ENCODE data around the gene SGPP1.
"Not testable (repeated sequence)": the region's sequence is repeated elsewhere in the genome, so short reads cannot be mapped to it uniquely, and the experiment has no call there.

SGPP1 gene

DNA sequence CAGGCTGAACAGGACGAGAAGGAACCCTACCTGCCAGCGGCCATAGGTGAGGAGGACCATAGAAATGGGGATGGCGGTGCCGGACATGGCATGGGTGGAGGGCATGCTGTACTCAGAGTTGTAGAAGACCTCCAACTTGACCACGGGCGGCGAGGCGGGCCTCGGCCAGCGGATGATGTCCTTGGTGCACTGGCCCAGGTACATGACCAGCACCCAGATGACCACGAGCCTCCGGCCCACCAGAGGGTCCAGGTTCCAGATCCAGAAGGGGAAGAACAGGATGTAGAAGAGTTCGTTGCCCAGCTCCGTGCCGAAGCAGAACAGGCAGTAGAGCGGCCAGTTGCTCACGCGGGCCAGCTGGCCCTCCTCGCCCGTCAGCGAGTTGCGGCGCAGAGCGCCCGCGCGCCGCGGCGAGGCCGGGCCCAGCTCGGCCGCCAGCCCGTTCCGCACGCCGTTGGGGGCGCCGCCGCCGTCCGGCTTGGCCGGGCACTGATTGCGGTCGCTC lies 582 bp downstream of the SGPP1 start:
- H3K4me3 ChIP-seq (ENCODE audit: low read depth, low read length) = peak overlapping the region; percentile 74
- DNase-seq (ENCODE audit: low read depth) = no peak

DNA sequence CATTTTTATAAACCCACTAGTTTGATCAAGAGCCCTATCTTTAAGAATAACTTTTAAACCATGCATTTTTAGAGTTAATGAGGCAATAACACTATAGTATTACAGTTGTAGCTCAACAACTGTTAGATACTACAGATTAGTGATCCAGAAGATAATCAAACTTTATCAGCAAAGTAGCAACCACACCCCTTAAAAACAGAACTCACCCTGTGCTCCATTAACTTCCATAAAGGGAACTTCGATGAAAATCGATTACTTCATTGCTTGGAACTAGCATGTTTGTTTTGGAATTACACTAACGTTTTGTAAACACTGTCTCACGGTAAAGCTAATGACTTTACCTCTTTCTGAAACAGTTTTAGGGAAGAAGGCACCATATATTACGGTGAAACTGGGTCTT lies 1.4 kb downstream of the SGPP1 start:
- no peak for DNase-seq (ENCODE audit: low read depth)
- peak overlapping the region; percentile 74 for H3K4me3 ChIP-seq (ENCODE audit: low read depth, low read length)

DNA sequence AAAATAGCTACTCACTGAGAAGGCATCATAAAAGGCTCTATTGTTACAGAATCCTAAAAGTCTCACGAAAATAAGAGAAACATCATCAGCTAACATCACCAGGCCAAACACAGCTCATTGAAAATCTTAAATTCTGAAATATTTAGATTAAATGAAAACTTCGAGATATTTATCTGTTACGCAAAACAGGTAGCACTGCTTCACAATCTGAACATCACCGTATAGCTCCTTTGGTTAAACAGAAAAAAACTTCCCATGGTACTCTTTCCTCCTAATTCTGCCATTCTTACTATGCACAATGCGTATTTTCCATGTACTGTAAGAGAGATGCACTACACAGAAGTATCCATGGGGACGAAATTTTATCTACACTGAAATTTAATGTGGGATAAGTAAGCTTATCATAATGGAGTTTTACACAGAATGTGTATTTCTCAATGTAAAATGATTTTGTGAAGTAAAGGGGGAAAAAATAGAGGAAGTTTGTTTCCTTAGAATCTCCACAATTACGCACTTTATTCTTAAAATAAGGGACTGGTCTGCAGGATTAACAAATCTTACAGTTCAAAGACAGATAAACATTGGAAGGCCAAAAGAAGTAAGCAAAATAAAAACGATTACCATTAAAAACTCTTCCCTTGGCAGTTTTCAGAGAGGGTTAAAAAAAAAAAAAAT lies 1.9 kb downstream of the SGPP1 start:
- H3K4me3 ChIP-seq (ENCODE audit: low read depth, low read length) = peak overlapping the region; percentile 74
- no peak for DNase-seq (ENCODE audit: low read depth)

DNA sequence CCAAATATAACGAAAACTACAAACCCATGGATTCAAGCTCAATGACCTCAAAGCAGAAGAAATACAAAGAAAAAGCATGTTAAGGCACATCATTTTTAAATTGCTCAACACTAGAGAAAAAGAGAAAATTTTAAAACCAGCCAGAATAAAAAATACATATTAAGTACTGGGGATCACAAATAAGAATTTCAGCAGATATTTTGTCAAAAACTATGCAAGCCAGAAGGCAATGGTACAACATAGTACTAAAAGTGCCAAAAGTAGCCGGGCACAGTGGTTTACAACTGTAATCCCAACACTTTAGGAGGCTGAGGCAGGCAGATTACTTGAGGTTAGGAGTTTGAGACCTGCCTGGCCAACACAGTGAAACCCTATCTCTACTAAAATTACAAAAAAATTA lies 10.2 kb downstream of the SGPP1 start:
- H3K4me3 ChIP-seq (ENCODE audit: low read depth, low read length) = no peak overlapping the region
- no peak for DNase-seq (ENCODE audit: low read depth)

DNA sequence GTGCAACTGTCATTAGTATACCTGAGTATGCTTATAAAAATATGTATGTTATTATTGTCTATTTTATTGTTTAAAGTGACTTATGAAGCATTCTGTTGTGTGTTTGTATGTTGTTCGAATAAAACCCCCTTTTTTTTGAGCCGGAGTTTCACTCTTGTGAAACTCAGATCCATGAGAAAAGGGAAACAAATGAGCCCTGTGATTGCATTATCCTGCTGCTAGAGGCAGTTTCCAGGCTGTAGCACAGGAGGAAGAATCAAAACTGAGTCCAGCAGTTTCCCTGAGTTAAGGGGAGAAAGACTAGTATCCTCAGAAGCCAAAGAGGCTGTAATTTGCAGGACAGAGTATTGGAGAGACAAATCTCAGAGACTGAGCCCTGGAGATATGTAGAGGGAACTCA lies 12.5 kb downstream of the SGPP1 start:
- H3K4me3 ChIP-seq (ENCODE audit: low read depth, low read length) = no peak overlapping the region
- DNase-seq (ENCODE audit: low read depth) = no peak

DNA sequence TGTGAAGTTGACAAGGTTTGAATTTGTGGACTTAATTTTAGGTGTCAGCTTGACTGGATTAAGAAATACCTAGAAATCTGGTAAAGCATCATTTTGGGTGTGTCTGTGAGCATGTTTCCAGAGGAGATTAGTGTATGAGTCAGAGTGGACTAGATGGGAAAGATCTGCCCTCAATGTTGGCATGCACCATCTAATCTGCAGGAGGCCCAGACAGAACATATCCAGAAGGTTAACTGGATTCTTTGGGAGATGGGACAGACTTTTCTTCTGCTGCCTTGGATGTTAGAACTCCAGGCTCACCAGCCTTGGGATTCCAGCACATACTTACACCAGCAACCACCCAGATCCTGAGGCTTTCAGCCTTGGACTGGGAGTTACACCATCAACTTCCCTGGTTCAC lies 14.1 kb downstream of the SGPP1 start:
- H3K4me3 ChIP-seq (ENCODE audit: low read depth, low read length) = no peak overlapping the region
- peak; percentile 4 for DNase-seq (ENCODE audit: low read depth)

DNA sequence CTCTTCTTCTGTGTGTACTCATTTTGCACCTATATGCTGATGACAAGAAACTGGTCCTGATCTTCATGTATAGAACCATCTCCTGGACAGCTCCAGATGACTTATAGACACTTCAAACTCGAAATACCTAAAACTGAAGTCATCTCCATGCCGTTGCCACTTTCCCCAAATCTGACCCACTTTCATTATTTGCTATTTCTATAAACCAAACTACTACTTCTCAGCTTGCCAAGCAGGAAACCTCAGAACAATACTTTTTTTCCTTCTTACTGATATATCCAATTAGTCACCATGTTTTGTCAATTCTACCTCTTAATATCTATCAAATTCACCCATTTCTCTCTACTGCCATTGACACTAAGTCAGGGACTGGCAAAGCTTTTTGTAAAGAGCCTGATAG lies 14.8 kb downstream of the SGPP1 start:
- H3K4me3 ChIP-seq (ENCODE audit: low read depth, low read length) = no peak overlapping the region
- DNase-seq (ENCODE audit: low read depth) = no peak

DNA sequence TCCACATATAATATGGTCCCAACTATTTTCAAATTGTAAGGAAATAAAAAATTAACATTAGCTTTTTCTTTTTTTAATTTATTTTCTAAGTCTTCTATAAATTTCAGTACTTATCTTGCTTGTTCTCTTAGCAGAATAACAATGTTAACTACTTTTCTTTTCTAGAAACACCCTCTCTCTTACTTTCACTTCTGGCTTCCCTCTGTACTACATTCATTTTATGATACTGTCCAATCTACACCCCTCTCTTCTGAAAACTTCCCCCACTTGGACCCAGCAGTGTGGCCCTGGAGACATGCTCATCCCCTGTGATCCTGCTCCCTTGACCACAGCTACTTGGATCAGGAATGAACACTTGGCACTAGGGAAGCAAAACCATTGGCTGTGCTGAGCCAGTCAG lies 15.7 kb downstream of the SGPP1 start:
- no peak overlapping the region for H3K4me3 ChIP-seq (ENCODE audit: low read depth, low read length)
- no peak for DNase-seq (ENCODE audit: low read depth)

DNA sequence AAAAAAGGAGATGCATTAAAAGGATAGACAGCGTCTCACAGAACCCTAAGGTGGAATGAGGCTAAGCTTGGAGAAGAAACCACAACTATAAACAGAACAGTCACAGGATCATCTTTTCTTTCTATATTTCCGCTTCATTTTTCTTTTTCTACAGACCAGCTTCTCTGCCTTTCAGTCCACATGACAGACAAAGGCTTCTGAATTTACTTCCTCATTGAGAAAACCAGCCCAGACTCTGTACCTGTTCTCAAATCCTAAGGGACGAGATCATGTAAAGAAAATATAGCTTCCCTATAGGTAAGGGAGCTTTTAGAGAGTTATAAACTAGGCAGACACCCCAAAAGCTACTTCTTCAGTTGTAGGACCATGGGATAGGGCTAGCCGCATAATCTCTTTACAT lies 17.4 kb downstream of the SGPP1 start:
- H3K4me3 ChIP-seq (ENCODE audit: low read depth, low read length) = no peak overlapping the region
- DNase-seq (ENCODE audit: low read depth) = no peak

DNA sequence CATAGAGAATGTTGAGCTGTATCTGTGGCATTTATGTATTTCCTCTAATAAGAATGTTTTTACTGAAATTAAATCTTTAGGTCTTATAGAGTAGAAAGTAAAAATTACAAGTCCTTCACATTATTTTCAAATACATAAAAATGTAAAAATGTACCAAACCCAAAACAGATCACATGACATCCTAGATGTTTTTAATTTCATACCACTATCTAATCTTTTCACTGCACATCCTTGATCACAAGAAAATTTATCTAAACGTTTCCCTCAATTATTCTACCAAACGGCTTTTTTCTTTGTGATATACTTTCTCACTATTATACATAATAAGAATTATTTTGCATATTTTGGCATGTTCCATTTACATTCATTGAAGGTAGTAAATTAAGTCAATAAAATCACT lies 18.3 kb downstream of the SGPP1 start:
- DNase-seq (ENCODE audit: low read depth) = no peak
- H3K4me3 ChIP-seq (ENCODE audit: low read depth, low read length) = no peak overlapping the region

DNA sequence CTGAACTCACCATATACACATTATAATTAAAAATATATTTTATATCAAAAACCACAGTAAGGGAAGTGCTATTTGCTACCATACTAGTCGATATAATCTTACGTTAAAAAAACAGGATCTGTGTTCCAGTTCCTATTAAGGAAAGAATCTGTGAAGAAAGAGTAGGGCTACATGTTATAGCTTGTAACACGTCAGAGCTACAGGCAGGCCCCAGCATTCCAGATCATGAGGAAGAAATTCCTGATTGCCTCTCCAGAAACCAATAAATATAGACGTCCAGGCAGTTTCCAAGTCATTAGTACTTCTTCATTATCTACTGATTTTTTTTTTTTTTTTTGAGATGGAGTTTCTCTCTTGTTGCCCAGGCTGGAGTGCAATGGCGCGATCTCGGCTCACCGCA lies 20.6 kb downstream of the SGPP1 start:
- no peak for DNase-seq (ENCODE audit: low read depth)
- H3K4me3 ChIP-seq (ENCODE audit: low read depth, low read length) = no peak overlapping the region

DNA sequence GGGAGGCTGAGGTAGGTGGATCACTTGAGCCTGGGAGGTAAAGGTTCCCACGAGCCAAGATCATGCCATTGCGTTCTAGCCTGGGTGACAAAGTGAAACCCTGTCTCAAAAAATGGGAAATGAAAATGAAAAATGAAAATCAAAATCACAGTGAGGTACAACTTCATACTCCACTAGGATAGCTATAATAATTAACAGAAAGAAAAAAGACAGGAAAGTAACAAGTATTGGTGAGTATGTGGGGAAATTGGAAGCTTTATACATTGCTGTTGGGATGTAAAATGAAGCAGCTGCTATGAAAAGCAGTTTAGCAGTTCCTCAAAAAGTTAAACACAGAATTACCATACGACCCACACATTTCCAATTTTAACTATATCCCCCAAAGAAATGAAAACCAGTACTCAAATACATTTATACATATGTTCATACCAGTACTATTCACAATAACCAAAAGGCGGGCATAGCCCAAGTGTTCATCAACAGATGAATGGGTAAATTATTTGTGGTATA lies 22.2 kb downstream of the SGPP1 start:
- DNase-seq (ENCODE audit: low read depth) = no peak
- no peak overlapping the region for H3K4me3 ChIP-seq (ENCODE audit: low read depth, low read length)

DNA sequence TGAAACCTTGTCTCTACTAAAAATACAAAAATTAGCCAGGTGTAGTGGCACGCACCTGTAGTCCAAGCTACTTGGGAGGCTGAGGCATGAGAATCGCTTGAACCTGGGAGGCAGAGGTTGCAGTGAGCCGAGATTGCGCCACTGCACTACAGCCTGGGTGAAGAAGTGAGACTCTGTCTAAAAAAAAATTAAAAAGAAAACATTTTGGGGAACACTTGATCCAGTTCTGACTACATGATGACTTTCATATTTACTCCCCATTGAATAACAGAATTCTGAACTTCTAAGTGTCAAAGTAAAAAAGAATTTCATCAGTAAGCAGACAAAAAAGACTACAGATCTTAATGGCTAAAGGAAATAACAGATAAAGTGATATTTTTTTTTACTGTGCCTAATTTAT lies 25.3 kb downstream of the SGPP1 start:
- H3K4me3 ChIP-seq (ENCODE audit: low read depth, low read length); DNase-seq (ENCODE audit: low read depth): not testable (repeated sequence)

DNA sequence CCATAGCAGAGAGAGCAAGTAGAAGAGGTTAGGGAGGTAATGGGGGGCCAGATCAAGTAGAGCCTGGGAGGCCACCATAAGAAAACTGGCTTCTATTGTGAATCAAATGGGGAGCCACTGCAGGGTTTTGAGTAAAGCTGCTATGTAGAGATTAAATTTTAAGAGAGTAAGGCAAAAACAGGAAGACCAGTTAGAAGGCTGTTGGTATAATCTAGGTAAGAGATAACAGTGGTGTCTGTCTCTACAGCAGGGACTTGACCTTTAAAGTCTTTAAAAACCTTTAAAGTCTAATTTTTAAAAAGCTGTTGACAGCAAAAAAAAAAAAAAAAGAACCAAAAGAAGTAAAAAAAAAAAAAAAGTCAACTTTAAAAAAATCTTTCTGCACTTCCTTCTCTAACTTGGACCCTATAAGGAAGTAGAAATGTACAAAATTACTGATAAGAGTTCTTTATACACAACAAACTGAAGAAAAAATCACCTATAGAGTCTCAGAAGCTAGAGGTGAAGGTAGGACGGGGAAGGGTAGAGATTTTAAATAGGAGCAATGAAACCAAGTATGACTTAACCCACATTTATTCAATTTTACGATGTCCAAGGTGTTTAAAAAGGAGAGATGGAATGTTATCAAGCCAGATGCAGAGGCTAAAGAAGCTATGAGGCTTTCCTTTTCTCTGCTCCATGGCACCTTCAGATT lies 26.1 kb downstream of the SGPP1 start:
- no peak overlapping the region for H3K4me3 ChIP-seq (ENCODE audit: low read depth, low read length)
- DNase-seq (ENCODE audit: low read depth) = no peak

DNA sequence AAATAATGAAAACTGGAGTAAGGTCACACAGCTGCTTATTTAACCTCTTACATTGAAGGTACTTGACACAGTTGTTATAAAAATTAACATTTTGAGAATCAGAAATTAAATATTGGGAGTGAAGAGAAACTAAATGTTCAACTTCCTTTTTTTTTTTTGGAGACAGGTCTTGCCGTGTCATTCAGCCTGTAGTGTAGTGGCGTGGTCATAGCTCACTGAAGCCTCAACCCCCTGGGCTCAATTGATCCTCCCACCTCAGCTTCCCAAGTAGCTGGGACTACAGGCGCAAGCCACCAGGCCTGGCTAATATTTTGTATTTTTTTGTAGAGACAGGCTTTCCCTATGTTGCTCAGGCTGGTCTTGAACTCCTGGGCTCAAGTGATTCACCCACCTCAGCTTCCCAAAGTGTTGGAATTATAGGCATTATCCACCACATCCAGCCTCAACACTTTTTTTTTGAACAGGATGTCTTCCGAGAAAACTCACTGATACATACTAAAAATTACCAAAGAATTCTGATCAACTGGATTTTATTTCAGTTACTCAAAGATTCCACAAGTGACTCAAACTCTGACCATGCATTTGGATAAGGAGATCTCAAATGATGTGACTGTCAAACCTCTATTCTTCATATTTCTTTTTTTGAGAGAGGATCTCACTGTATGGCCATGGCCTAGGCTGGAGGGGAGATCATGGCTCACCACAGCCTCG lies 35.4 kb downstream of the SGPP1 start:
- DNase-seq (ENCODE audit: low read depth) = no peak

DNA sequence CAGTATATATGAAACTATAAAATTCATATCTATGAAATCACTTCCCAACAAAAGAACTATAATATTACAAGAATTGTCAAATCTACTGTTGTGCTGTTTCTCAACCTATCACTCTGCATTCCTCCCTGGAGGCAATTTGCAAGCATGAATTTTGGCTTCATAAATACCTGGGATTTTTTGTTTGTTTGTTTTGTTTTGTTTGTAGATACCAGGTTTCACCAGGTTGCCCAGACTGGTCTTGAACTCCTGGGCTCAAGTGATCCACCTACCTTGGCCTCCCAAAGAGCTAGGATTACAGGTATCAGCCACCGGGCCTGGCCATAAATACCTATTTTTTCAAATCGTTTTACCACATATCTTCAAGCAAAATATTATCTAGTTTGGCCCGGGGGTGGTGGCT lies 38.7 kb downstream of the SGPP1 start:
- DNase-seq (ENCODE audit: low read depth) = no peak
- no peak overlapping the region for H3K4me3 ChIP-seq (ENCODE audit: low read depth, low read length)

More for the DNA sequence above, 35.4 kb downstream of the SGPP1 start:
- H3K4me3 ChIP-seq (ENCODE audit: low read depth, low read length) = no peak overlapping the region

DNA sequence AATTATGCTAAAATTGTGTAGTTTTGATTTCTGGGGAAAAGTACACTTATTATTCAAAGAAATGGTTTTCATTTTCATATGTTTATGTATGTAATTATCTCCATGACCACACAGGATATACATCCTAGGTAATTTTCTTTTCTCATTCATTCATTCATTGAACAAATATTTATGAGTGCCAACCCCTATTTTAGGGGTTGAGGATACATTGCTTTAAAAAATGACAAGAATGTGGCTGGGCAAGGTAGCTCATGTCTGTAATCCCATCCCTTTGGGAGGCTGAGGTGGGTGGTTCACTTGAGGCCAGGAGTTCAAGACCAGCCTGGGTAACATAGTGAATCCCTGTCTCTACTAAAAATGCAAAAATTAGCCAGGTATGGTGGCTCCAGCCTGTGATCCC lies 40.9 kb downstream of the SGPP1 start:
- DNase-seq (ENCODE audit: low read depth) = no peak
- no peak overlapping the region for H3K4me3 ChIP-seq (ENCODE audit: low read depth, low read length)

DNA sequence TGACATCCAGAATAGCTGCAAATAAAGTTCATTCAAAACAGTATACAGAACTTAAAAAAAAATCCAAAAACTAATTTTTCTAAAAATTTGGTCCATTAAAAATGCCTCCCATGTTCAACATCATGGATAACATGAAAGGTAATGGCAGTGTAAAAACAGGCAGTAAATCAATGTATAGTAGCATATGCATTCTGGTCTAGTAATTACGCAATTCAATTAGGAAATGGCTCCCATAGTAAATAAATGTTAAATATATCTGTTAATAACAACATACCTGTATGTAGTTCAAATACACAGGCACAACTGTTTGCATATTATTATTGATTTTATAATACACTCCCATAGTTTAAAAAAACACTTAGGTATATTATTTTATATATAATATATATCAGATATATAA lies 42.5 kb downstream of the SGPP1 start:
- DNase-seq (ENCODE audit: low read depth) = no peak

DNA sequence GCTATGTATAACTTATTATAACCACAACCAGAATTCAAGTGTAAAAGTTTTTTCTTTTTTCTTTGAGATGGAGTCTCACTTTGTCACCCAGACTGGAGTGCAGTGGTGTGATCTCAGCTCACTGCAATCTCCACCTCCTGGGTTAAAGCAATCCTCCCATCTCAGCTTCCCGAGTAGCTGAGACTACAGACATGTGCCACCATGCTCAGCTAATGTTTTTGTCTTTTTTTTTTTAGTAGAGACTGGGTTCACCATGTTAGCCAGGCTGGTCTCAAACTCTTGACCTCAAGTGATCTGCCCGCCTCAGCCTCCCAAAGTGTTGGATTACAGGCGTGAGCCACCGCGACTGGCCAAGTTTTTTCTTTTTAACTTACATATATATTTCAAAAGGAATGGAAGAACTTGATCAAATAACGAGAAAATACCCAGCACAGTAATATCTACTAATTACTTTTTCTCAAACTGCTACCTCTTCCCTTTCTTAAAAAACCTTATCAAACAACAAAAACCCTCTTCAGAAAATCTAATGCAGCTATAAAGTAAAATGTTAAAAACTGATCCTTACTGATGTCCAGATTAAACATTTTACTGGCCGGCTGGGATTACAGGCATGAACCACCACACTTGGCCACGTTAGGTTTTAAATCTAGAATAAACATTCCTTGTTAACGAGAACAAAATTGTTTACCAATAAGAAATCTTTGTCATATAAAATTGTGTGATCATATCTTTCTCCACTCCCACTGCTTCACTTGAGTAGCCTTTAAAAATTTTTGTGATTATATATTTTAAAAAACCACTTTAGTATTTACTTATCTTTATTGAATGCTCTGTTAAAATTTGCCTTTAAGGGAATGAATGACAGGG lies 44.9 kb downstream of the SGPP1 start:
- DNase-seq (ENCODE audit: low read depth) = no peak
- no peak overlapping the region for H3K4me3 ChIP-seq (ENCODE audit: low read depth, low read length)

More for the DNA sequence above, 42.5 kb downstream of the SGPP1 start:
- H3K4me3 ChIP-seq (ENCODE audit: low read depth, low read length) = no peak overlapping the region

Measured in skeletal muscle cell (primary cell).